PC-9 (cell line): Measurements from ENCODE around the gene CKB.

Experiments
- CTCF ChIP-seq: fragments of 200-600 bp; sonication (generic); conservative IDR thresholded peaks from 2 replicates; pipeline ENCODE4 v1.6.1; 2017; ENCODE audit warnings: mixed run types, antibody characterized with exemption, mild to moderate bottlenecking, moderate library complexity
- EZH2 ChIP-seq: fragments of 200-600 bp; sonication (generic); IDR thresholded peaks from 2 replicates; pipeline ENCODE4 v1.8.0; 2017; ENCODE audit warnings: antibody characterized with exemption, low read depth

GRCh38 chr14:103532216-103533136 is 9.8 kb upstream of the CKB start:
- TF ChIP-seq CTCF (no peak), EZH2 (no peak)
